ENCODE results near the gene CYP4F12. TPM values are rescaled to one million over a fixed set of nuclear protein-coding genes. Genes with fewer than 3 reads are reported as not detected.

The CYP4F12 gene
- total RNA-seq, 1 donor from 2014 or later: not detected

DNA sequence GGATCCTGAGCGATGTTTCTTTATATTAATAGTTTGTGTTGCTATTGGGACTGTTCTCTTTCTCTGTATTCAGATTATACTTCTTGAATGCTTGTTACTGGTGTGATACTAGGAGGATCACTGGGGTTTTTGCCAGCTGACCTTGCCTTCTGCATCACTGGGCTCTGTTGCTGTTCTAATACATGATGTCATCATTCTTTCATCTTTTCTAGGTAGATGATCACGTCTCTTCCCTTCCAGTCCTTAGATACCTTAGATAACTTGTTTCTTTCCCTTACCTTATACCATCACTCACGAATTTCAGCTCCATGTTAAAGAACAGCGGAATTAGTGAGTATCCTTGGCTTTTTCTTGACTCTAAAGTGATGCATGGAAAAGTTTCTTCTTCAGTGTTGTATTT lies 64.8 kb downstream of the CYP4F12 start, which contains the start of gene OR10H3:
TSS of gene OR10H3 (plus strand) at position 264 of the 400 bp plus-strand sequence. CDS start 3,408 bp downstream, outside the sequence.
- no peak for DNase-seq (ENCODE audit: low spot score)
- Mint-ChIP-seq H3K27me3 (ENCODE audit: low read depth) (peaks cover 3% of the 10 kb centered on the region), H3K36me3 (ENCODE audit: low read depth) (no peaks in the 10 kb centered on the region), H3K27ac (no peak within 1 kb of the TSS), H3K4me3 (ENCODE audit: low read depth) (no peak within 1 kb of the TSS), H3K4me1 (ENCODE audit: low read depth) (no peaks in the 10 kb centered on the region), H3K9me3 (peaks cover 23% of the 10 kb centered on the region)
- intact Hi-C loops (cut with micrococcal nuclease): no loop called here

DNA sequence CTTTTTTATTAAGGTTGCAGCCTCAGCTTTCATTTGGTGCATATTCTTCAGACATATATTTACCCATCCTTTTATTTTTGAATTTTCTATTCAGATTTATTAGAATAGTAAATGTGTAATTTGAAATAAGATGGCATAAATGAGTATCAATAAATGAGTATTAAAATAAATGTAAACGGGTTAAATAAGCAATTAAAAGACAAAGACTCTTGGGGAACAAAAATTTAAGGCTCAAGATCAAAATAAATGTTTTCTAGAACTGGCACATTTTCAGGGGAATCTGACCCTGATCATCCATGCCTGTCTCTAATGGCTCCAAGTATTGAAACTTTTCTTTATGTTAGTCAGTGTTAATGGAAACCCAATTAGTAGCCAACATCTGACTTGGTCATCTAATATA lies 67.9 kb downstream of the CYP4F12 start:
- no peak overlapping the region for H3K4me3 Mint-ChIP-seq (ENCODE audit: low read depth)
- peaks cover 23% of the 10 kb centered on the region for H3K9me3 Mint-ChIP-seq
- H3K27ac Mint-ChIP-seq: no peak overlapping the region
- H3K36me3 Mint-ChIP-seq (ENCODE audit: low read depth): no peaks in the 10 kb centered on the region
- DNase-seq (ENCODE audit: low spot score): no peak
- H3K4me1 Mint-ChIP-seq (ENCODE audit: low read depth): no peaks in the 10 kb centered on the region
- peaks cover 7% of the 10 kb centered on the region for H3K27me3 Mint-ChIP-seq (ENCODE audit: low read depth)
- intact Hi-C loops (cut with micrococcal nuclease): no loop called here

Other genes starting within 250 kb of the CYP4F12 start
- 30.1 and 30.4 TPM in 2 replicates for gene WIZ, start 223.1 kb upstream of the CYP4F12 start, total RNA-seq
- 107 TPM in 2 replicates for gene RASAL3, start 208.5 kb upstream of the CYP4F12 start, total RNA-seq
- not detected in 2 replicates for gene PGLYRP2, start 193.6 kb upstream of the CYP4F12 start, total RNA-seq
- gene CYP4F22, start 164.6 kb upstream of the CYP4F12 start, total RNA-seq: 0.14 TPM in 2 replicates
- gene CYP4F8, start 57.9 kb upstream of the CYP4F12 start, total RNA-seq: not detected in 2 replicates
- 0.09 and 0.14 TPM in 2 replicates for gene CYP4F3, start 32.2 kb upstream of the CYP4F12 start, total RNA-seq
- gene OR10H2, start 54.9 kb downstream of the CYP4F12 start, total RNA-seq: not detected in 2 replicates
- not detected in 2 replicates for gene OR10H3, start 64.9 kb downstream of the CYP4F12 start, total RNA-seq
- not detected in 2 replicates for gene OR10H5, start 114.6 kb downstream of the CYP4F12 start, total RNA-seq
- 0.05 TPM in 1 of 2 replicates, not detected in the other for gene OR10H1, start 142.6 kb downstream of the CYP4F12 start, total RNA-seq
- not detected in 2 replicates for gene CYP4F2, start 225.0 kb downstream of the CYP4F12 start, total RNA-seq

Measured in activated T-helper 2 cell treated with anti-CD3 and anti-CD28 coated beads, Interferon-gamma antibody, Interleukin-2, Interleukin-4, amounts not matched to agents 10 μg/mL and 5 μg/mL and 100 μg/mL, durations not matched to agents 14 hours and 24 hours and 36 hours (primary cell).